Cardiac septum (tissue), 1 donor: ENCODE measurements around the gene IRF2. TPM values are rescaled to one million over a fixed set of nuclear protein-coding genes. Genes with fewer than 3 reads are reported as not detected.
A peak's percentile ranks its signal among the peaks of the same experiment; 100 is the strongest.

Experiments
- DNase-seq: peaks from one replicate; pipeline ENCODE4 v3.0.0-alpha.2; 2020; ENCODE audit warnings: low spot score
- intact Hi-C: fragments of 100-400 bp; cut with DNase I; formaldehyde crosslinking; loops from one replicate; pipeline ENCODE4 v1.14.0; 2022
- total RNA-seq: library from RNA; stranded (reverse); fragmentation: NEBNext Ultra II Directional; extraction: Animal tissue kit (Norgen Biotek cat#: 25700); gene quantifications from one replicate; pipeline ENCODE4 v1.2.1, GENCODE V29; 2021
- donor health status: DM: no; HTN: no; CAD: no.

Gene IRF2
- total RNA-seq, 1 donor from 2014 or later = 22.4 TPM

- intact Hi-C loops = no loop called here
- DNase-seq = no peak
These were observed 74.8 kb downstream of the IRF2 start for GRCh38 chr4:184399512-184399908.

- no peak for DNase-seq
- intact Hi-C loops = no loop called here
These were observed 75.4 kb downstream of the IRF2 start for GRCh38 chr4:184398741-184399511.

- DNase-seq = no peak
- intact Hi-C loops = no loop called here
These were observed 76.7 kb downstream of the IRF2 start for GRCh38 chr4:184397516-184398163.

- intact Hi-C loops = no loop called here
- DNase-seq = no peak
These were observed 77.5 kb downstream of the IRF2 start for GRCh38 chr4:184396570-184397515.

GRCh38 chr4:184395971-184396391 is 78.4 kb downstream of the IRF2 start:
- intact Hi-C loops = no loop called here
- no peak for DNase-seq

- intact Hi-C loops = no loop called here
- DNase-seq = no peak
These were observed 78.9 kb downstream of the IRF2 start for GRCh38 chr4:184395451-184395917.

GRCh38 chr4:184392748-184393559 is 81.4 kb downstream of the IRF2 start:
- no peak for DNase-seq
- intact Hi-C loops = no loop called here

- DNase-seq = no peak
- intact Hi-C loops = no loop called here
These were observed 82.0 kb downstream of the IRF2 start for GRCh38 chr4:184392316-184392715.

GRCh38 chr4:184389978-184390900 is 84.1 kb downstream of the IRF2 start:
- DNase-seq = no peak
- intact Hi-C loops = loop anchor here (10.0 kb wide), 1 partner anchor 105 kb away; no protein-coding TSS in a partner anchor

- intact Hi-C loops = loop anchor here (10.0 kb wide), 1 partner anchor 103 kb away; no protein-coding TSS in a partner anchor
- DNase-seq = no peak
These were observed 86.2 kb downstream of the IRF2 start for GRCh38 chr4:184388106-184388505.

- intact Hi-C loops = loop anchor here (2.0 to 10.0 kb wide), 2 partner anchors 103 to 149 kb away; no protein-coding TSS in a partner anchor
- DNase-seq = no peak
These were observed 87.0 kb downstream of the IRF2 start for GRCh38 chr4:184387351-184387750.

GRCh38 chr4:184386271-184386781 is 88.0 kb downstream of the IRF2 start:
- intact Hi-C loops = loop anchor here (2.0 to 10.0 kb wide), 2 partner anchors 102 to 150 kb away; no protein-coding TSS in a partner anchor
- DNase-seq = peak; percentile 82

GRCh38 chr4:184385705-184386141 is 88.6 kb downstream of the IRF2 start:
- DNase-seq = peak; percentile 81
- intact Hi-C loops = loop anchor here (2.0 to 10.0 kb wide), 4 partner anchors 41 to 151 kb away; partner anchors contain the start of gene IRF2

- DNase-seq = no peak
- intact Hi-C loops = loop anchor here (2.0 to 10.0 kb wide), 3 partner anchors 40 to 100 kb away; partner anchors contain the start of gene IRF2
These were observed 89.4 kb downstream of the IRF2 start for GRCh38 chr4:184384810-184385557.

- intact Hi-C loops = loop anchor here (2.0 to 10.0 kb wide), 3 partner anchors 39 to 99 kb away; partner anchors contain the start of gene IRF2
- DNase-seq = no peak
These were observed 90.1 kb downstream of the IRF2 start for GRCh38 chr4:184384056-184384809.
